ENCODE data around the gene TUBB4A. TPM values are rescaled to one million over a fixed set of nuclear protein-coding genes. Genes with fewer than 3 reads are reported as not detected.
"Not testable (repeated sequence)": the region's sequence is repeated elsewhere in the genome, so short reads cannot be mapped to it uniquely, and the experiment has no call there.

TUBB4A gene
- 0.03 TPM in 1 of 2 replicates, not detected in the other for total RNA-seq (2014; rRNA removed; shearing (Covaris generic); ENCODE audit: low replicate concordance)

- no peaks in the 10 kb centered on the region for H3K9me3 ChIP-seq
- no peaks in the 10 kb centered on the region for H3K36me3 ChIP-seq
- peak within 1 kb of the TSS; percentile 32; the same call in 1 of the 2 replicates for H3K4me3 ChIP-seq
- H3K27me3 ChIP-seq: no peaks in the 10 kb centered on the region
- DNase-seq: peak; percentile 5
These were observed at the start of gene TUBB4A for GRCh38 chr19:6501740-6502648. Gene TUBB4A, minus strand, starts transcription at chr19:6502309. Its CDS starts 97 bp downstream, at chr19:6502212.

GRCh38 chr19:6551091-6551490 lies 49.0 kb upstream of the TUBB4A start:
- no peak for DNase-seq
- no peaks in the 10 kb centered on the region for H3K27me3 ChIP-seq
- H3K9me3 ChIP-seq: no peaks in the 10 kb centered on the region
- no peaks in the 10 kb centered on the region for H3K36me3 ChIP-seq
- H3K4me3 ChIP-seq: no peak overlapping the region

GRCh38 chr19:6550679-6551078 lies 48.6 kb upstream of the TUBB4A start:
- DNase-seq, H3K36me3 ChIP-seq, H3K9me3 ChIP-seq, H3K4me3 ChIP-seq, H3K27me3 ChIP-seq: not testable (repeated sequence)

GRCh38 chr19:6543866-6544347 lies 41.8 kb upstream of the TUBB4A start:
- H3K27me3 ChIP-seq: no peaks in the 10 kb centered on the region
- no peaks in the 10 kb centered on the region for H3K9me3 ChIP-seq
- H3K36me3 ChIP-seq: no peaks in the 10 kb centered on the region
- no peak overlapping the region for H3K4me3 ChIP-seq
- no peak for DNase-seq

GRCh38 chr19:6540918-6541689 lies 39.0 kb upstream of the TUBB4A start:
- Histone ChIP-seq H3K36me3 (no peaks in the 10 kb centered on the region), H3K4me3 (no peak overlapping the region), H3K27me3 (no peaks in the 10 kb centered on the region), H3K9me3 (no peaks in the 10 kb centered on the region)
- DNase-seq: no peak

GRCh38 chr19:6539514-6539913 lies 37.4 kb upstream of the TUBB4A start:
- DNase-seq: no peak

GRCh38 chr19:6535558-6536137 lies 33.5 kb upstream of the TUBB4A start:
- no peaks in the 10 kb centered on the region for H3K27me3 ChIP-seq
- 0 out of 2 replicates have a peak, but pooled peaks cover 2% of the 10 kb centered on the region for H3K36me3 ChIP-seq
- no peak overlapping the region for H3K4me3 ChIP-seq
- H3K9me3 ChIP-seq: no peaks in the 10 kb centered on the region
- no peak for DNase-seq

More at GRCh38 chr19:6539514-6539913, 37.4 kb upstream of the TUBB4A start:
- Histone ChIP-seq H3K9me3 (no peaks in the 10 kb centered on the region), H3K4me3 (no peak overlapping the region), H3K27me3 (no peaks in the 10 kb centered on the region), H3K36me3 (0 out of 2 replicates have a peak, but pooled peaks cover 2% of the 10 kb centered on the region)

GRCh38 chr19:6534451-6535093 lies 32.5 kb upstream of the TUBB4A start:
- H3K27me3 ChIP-seq: no peaks in the 10 kb centered on the region
- no peaks in the 10 kb centered on the region for H3K9me3 ChIP-seq
- 0 out of 2 replicates have a peak, but pooled peaks cover 2% of the 10 kb centered on the region for H3K36me3 ChIP-seq
- DNase-seq: no peak
- H3K4me3 ChIP-seq: no peak overlapping the region

- Histone ChIP-seq H3K36me3 (0 out of 2 replicates have a peak, but pooled peaks cover 2% of the 10 kb centered on the region), H3K4me3 (no peak overlapping the region), H3K9me3 (no peaks in the 10 kb centered on the region), H3K27me3 (no peaks in the 10 kb centered on the region)
- no peak for DNase-seq
These were observed 31.8 kb upstream of the TUBB4A start for GRCh38 chr19:6533746-6534418.

- no peak overlapping the region for H3K4me3 ChIP-seq
- H3K27me3 ChIP-seq: no peaks in the 10 kb centered on the region
- no peaks in the 10 kb centered on the region for H3K9me3 ChIP-seq
- 0 out of 2 replicates have a peak, but pooled peaks cover 2% of the 10 kb centered on the region for H3K36me3 ChIP-seq
- DNase-seq: no peak
These were observed 30.9 kb upstream of the TUBB4A start for GRCh38 chr19:6533000-6533328.

GRCh38 chr19:6532244-6532999 lies 30.3 kb upstream of the TUBB4A start:
- Histone ChIP-seq H3K4me3 (no peak overlapping the region), H3K36me3 (0 out of 2 replicates have a peak, but pooled peaks cover 2% of the 10 kb centered on the region), H3K9me3 (no peaks in the 10 kb centered on the region), H3K27me3 (no peaks in the 10 kb centered on the region)
- DNase-seq: no peak

GRCh38 chr19:6531956-6532243 lies 29.8 kb upstream of the TUBB4A start:
- H3K36me3 ChIP-seq: 0 out of 2 replicates have a peak, but pooled peaks cover 2% of the 10 kb centered on the region
- peak overlapping the region; percentile 68 for H3K4me3 ChIP-seq
- H3K9me3 ChIP-seq: no peaks in the 10 kb centered on the region
- no peak for DNase-seq
- no peaks in the 10 kb centered on the region for H3K27me3 ChIP-seq

GRCh38 chr19:6531163-6531955 lies 29.2 kb upstream of the TUBB4A start:
- DNase-seq: no peak
- Histone ChIP-seq H3K4me3 (peak overlapping the region; percentile 68), H3K27me3 (no peaks in the 10 kb centered on the region), H3K9me3 (no peaks in the 10 kb centered on the region), H3K36me3 (0 out of 2 replicates have a peak, but pooled peaks cover 2% of the 10 kb centered on the region)

GRCh38 chr19:6530386-6531162 lies 28.5 kb upstream of the TUBB4A start, which contains the start of gene TNFSF9:
Gene TNFSF9, plus strand, starts transcription at chr19:6531026. Its CDS starts 11 bp downstream, at chr19:6531037.
- H3K27me3 ChIP-seq: no peaks in the 10 kb centered on the region
- H3K36me3 ChIP-seq: 0 out of 2 replicates have a peak, but pooled peaks cover 2% of the 10 kb centered on the region
- H3K4me3 ChIP-seq: peak within 1 kb of the TSS; percentile 68
- H3K9me3 ChIP-seq: no peaks in the 10 kb centered on the region
- peak; percentile 76 for DNase-seq

All from MG63 (cell line).